ENCODE results near the gene KRTAP5-2. TPM values are rescaled to one million over a fixed set of nuclear protein-coding genes. Genes with fewer than 3 reads are reported as not detected.
A peak's percentile ranks its signal among the peaks of the same experiment; 100 is the strongest.

The KRTAP5-2 gene
- total RNA-seq, 1 experiment from 2014 or later: not detected

DNA sequence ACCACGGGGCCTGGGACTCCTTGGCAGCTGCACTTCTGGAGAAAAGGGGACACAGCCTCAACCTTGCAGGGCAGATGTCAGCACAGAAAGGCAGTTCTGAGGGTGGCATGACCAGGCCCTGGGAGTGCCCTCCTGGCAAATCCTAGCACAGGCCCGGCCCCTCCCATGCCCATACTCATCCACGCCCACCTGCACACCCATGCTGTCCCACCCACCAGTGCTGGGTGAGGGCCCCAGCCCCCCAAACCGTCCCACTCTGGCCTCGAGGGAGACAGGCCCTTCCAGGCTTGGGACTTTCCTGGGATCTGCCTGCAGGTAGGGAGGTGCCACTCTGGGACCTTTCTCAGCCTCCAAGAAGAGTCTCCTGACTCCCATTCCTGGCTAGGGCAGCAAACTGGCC lies 36.1 kb downstream of the KRTAP5-2 start:
- TF ChIP-seq, protein P1, sequence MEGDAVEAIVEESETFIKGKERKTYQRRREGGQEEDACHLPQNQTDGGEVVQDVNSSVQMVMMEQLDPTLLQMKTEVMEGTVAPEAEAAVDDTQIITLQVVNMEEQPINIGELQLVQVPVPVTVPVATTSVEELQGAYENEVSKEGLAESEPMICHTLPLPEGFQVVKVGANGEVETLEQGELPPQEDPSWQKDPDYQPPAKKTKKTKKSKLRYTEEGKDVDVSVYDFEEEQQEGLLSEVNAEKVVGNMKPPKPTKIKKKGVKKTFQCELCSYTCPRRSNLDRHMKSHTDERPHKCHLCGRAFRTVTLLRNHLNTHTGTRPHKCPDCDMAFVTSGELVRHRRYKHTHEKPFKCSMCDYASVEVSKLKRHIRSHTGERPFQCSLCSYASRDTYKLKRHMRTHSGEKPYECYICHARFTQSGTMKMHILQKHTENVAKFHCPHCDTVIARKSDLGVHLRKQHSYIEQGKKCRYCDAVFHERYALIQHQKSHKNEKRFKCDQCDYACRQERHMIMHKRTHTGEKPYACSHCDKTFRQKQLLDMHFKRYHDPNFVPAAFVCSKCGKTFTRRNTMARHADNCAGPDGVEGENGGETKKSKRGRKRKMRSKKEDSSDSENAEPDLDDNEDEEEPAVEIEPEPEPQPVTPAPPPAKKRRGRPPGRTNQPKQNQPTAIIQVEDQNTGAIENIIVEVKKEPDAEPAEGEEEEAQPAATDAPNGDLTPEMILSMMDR (IDR thresholded peaks at IDR 0.05; ENCODE audit: unreplicated experiment): no peak
- H3K27ac Mint-ChIP-seq (ENCODE audit: unreplicated experiment): no peak overlapping the region
- no TSS peak for BruUV-seq (replicated peaks)
- no peak for DNase-seq
- intact Hi-C loops (cut with micrococcal nuclease; ENCODE audit: unreplicated experiment): no loop called here
- H3K36me3 Mint-ChIP-seq (ENCODE audit: insufficient read depth, unreplicated experiment): peaks cover 38% of the 10 kb centered on the region
- no peaks in the 10 kb centered on the region for H3K27me3 Mint-ChIP-seq (ENCODE audit: unreplicated experiment)
- CTCF ChIA-PET: no interaction called here
- H3K9me3 Mint-ChIP-seq (ENCODE audit: low read depth, unreplicated experiment): no peaks in the 10 kb centered on the region
- no peak overlapping the region for H3K4me3 Mint-ChIP-seq (ENCODE audit: low read depth, unreplicated experiment)
- H3K4me1 Mint-ChIP-seq (ENCODE audit: low read depth, unreplicated experiment): peaks cover 18% of the 10 kb centered on the region

DNA sequence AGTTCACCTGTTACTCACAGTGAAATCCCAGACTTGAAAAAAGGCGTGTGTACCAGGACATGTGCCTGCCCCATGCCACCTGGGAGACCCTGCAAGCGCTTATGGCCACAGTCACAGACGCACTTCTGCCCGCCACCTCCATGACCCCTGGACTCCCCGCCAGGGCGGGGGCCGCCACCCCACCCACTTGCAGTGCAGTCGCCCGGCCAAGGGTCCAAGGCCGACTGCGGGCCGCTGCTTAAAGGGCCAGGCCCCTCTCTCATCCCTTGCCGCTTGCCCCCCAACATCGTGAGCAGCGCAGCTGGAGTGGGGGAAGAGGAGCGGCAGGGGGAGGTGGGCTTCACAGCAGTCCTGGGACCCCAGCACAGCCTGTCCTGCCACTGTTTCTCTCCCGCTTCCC lies 36.8 kb downstream of the KRTAP5-2 start:
- intact Hi-C loops (cut with micrococcal nuclease; ENCODE audit: unreplicated experiment): no loop called here
- Mint-ChIP-seq H3K27me3 (ENCODE audit: unreplicated experiment) (no peaks in the 10 kb centered on the region), H3K4me1 (ENCODE audit: low read depth, unreplicated experiment) (peaks cover 18% of the 10 kb centered on the region), H3K4me3 (ENCODE audit: low read depth, unreplicated experiment) (no peak overlapping the region), H3K9me3 (ENCODE audit: low read depth, unreplicated experiment) (no peaks in the 10 kb centered on the region), H3K36me3 (ENCODE audit: insufficient read depth, unreplicated experiment) (peaks cover 36% of the 10 kb centered on the region), H3K27ac (ENCODE audit: unreplicated experiment) (no peak overlapping the region)
- CTCF ChIA-PET: no interaction called here
- TF ChIP-seq, protein P1 (IDR thresholded peaks at IDR 0.05; ENCODE audit: unreplicated experiment): no peak
- BruUV-seq (replicated peaks): no TSS peak
- DNase-seq: no peak

DNA sequence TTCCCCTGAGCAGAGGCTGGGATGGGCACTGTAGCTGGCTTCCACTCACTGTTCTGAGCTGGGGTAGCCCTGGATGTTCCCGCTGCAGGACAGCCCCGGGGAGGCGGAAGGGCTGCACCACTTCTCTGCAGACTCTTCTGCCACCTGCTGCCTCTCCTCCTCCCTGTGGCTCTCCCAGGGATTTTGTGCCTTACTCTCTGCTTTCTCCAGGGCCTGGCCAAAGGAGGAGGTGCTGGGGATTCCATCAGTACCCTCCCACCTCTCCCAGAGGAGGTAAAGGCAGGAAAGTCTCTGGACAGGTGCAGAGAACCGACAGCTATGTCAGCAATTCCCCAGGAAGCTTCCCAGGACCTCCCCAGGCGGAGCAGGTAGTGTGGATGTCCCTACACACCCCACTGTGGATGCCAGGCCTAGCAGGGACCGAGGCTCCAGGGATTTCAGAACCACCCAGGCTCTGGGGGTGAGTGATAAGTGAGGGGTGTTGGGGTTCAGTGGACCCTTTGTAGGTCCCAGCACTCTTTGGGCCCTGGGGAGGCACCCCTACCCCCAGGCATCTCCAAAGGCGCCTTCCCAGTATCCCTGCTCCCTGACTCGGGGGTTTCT lies 37.3 kb downstream of the KRTAP5-2 start:
- no peak overlapping the region for H3K4me3 Mint-ChIP-seq (ENCODE audit: low read depth, unreplicated experiment)
- intact Hi-C loops (cut with micrococcal nuclease; ENCODE audit: unreplicated experiment): no loop called here
- CTCF ChIA-PET: interaction anchor here (4.0 kb wide), 1 partner anchor 13 kb away, joined by 44 read pairs; no protein-coding TSS in a partner anchor
- H3K4me1 Mint-ChIP-seq (ENCODE audit: low read depth, unreplicated experiment): peaks cover 18% of the 10 kb centered on the region
- DNase-seq: no peak
- H3K27me3 Mint-ChIP-seq (ENCODE audit: unreplicated experiment): no peaks in the 10 kb centered on the region
- TF ChIP-seq, protein P1 (IDR thresholded peaks at IDR 0.05; ENCODE audit: unreplicated experiment): no peak
- peaks cover 41% of the 10 kb centered on the region for H3K36me3 Mint-ChIP-seq (ENCODE audit: insufficient read depth, unreplicated experiment)
- no TSS peak for BruUV-seq (replicated peaks)
- H3K27ac Mint-ChIP-seq (ENCODE audit: unreplicated experiment): no peak overlapping the region
- no peaks in the 10 kb centered on the region for H3K9me3 Mint-ChIP-seq (ENCODE audit: low read depth, unreplicated experiment)

DNA sequence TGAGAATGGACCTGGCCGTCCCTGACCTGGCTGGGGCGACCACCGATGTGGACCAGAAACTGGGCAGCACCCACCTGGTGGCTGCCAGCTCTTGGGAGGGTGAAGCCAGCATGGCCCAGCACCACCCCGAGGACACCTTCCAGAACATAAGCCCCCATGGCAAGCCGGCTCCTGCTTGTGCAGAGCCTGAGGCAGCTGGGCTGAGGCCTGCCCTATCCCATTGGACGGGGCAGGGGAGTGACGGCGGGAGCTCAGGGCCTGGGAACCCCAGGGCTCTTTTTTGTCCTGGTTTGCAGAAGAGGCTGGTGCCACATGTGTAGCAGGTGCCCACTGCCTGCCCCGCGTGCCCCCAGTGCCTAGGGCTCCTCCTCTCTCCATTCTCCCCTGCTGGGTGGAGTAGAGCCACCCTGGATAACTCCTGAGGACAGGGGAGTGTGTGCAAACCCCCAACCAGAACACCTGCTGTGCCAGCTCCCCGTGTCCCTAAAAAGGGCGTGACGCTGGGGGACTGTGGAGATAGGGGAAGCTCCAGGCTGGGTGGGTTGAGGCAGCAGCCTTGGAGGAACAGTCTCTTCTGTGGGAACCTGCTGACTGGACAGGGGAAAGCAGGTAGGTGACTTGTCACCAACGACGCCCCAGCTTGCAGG lies 38.0 kb downstream of the KRTAP5-2 start:
- no peak for DNase-seq
- intact Hi-C loops (cut with micrococcal nuclease; ENCODE audit: unreplicated experiment): no loop called here
- no peaks in the 10 kb centered on the region for H3K9me3 Mint-ChIP-seq (ENCODE audit: low read depth, unreplicated experiment)
- CTCF ChIA-PET: interaction anchor here (1.0 to 4.0 kb wide), 3 partner anchors 12 to 14 kb away, joined by 5 to 44 read pairs (median 5); no protein-coding TSS in a partner anchor
- H3K27ac Mint-ChIP-seq (ENCODE audit: unreplicated experiment): peak overlapping the region; percentile 75
- H3K36me3 Mint-ChIP-seq (ENCODE audit: insufficient read depth, unreplicated experiment): peaks cover 43% of the 10 kb centered on the region
- H3K27me3 Mint-ChIP-seq (ENCODE audit: unreplicated experiment): no peaks in the 10 kb centered on the region
- TF ChIP-seq, protein P1 (IDR thresholded peaks at IDR 0.05; ENCODE audit: unreplicated experiment): no peak
- peaks cover 18% of the 10 kb centered on the region for H3K4me1 Mint-ChIP-seq (ENCODE audit: low read depth, unreplicated experiment)
- peak overlapping the region; percentile 60 for H3K4me3 Mint-ChIP-seq (ENCODE audit: low read depth, unreplicated experiment)
- no TSS peak for BruUV-seq (replicated peaks)

Data from Calu3 (cell line).